Endothelial cell of hepatic sinusoid (primary cell): Measurements from ENCODE around the gene HYPK.
"Not testable (repeated sequence)": the region's sequence is repeated elsewhere in the genome, so short reads cannot be mapped to it uniquely, and the experiment has no call there.

Experiments used
- in situ Hi-C: cut with HindIII; loops from 2 replicates; pipeline ENCODE4 v1.10.0; 2017; ENCODE audit warnings: low sequenced_read_pairs

Gene HYPK

DNA sequence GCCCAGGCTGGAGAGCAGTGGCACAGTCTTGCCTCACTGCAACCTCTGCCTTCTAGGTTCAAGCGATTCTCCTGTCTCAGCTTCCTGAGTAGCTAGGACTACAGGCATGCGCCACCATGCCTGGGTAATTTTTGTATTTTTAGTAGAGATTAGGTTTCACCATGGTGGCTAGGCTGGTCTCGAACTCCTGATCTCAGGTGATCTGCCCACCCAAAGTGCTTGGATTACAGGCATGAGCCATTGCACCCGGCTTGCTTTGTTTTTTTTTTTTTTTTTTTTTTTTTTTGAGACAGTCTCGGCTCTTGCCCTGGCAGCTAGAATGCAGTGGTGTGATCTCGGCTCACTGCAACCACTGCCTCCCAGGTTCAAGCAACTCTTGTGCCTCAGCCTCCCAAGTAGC is 32.1 kb downstream of the HYPK start:
- in situ Hi-C loops = not testable (repeated sequence)

DNA sequence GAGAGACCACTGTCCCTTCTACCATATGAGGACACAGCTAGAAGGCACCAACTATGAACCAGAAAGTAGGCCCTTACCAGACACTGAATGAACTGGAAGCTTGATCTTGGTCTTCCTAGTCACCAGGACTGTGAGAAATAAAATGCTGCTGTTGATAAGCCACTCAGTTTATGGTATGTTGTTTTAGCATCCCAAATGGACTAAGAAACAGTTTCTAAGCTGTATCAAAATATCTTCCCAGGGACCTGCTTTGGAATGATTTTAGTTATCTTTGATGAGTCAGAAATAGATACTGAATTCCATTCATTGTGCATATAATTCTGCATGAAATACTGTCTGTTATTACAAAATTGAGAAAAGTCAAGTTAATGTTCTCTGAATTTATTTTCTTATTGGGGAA is 45.0 kb downstream of the HYPK start:
- in situ Hi-C loops = no loop called here

GRCh38 chr15:43851251-43851650 is 50.9 kb downstream of the HYPK start:
- in situ Hi-C loops = loop anchor here (25.0 kb wide), 1 partner anchor 636 kb away; no protein-coding TSS in a partner anchor

- in situ Hi-C loops = loop anchor here (25.0 kb wide), 1 partner anchor 635 kb away; no protein-coding TSS in a partner anchor
Measured at GRCh38 chr15:43852607-43853006, 52.2 kb downstream of the HYPK start.
